Islet precursor cell (in vitro differentiated cells): Measurements from ENCODE around the gene BCAR3.

Experiments used
- DNase-seq: peaks from one replicate; pipeline ENCODE4 v3.0.0-alpha.2; 2018

Gene BCAR3

DNA sequence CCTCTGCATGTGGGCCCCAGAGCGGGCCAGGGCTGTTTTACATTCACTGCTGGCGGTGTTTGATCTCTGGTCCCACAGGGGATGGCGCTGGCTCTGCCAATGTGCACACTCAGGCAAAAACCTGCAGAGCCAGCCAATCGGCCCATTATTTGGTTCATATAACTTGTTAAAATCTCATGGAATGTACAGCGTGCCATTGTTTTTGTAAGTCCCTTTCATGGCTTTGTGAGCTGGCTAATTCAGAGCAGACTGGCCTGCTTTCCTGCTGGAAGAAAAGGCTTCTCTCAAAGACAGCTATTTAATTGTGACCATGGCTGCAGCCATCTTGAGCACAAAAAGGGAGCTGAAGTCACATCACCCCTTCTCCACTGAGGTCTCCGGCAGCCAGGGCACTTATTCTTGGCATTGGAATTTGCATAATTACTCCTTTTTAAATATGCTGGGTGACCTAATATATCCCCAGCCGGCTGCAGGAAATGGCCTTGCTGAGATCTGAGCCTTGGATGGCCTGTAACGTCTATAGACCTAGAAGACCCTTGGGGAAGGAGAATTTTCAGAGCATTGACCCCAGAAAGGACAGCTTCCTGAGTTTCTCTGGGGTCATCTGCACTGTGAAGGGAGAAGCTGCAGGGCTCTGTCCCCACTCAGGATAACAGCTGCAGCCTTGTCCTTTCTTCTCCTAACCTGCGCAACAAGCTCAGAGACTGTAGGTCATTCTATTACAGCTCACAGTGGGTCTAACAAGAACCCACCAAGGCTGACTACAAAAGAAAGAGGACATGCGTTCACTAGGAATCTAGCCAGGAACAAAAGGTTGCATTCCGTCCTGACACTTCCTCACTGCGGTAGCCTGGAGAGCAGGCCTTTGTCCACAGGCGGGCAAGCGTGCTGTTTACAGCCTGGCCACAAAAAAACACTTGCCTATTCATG is 45.8 kb downstream of the BCAR3 start:
- peak; percentile 60 for DNase-seq

DNA sequence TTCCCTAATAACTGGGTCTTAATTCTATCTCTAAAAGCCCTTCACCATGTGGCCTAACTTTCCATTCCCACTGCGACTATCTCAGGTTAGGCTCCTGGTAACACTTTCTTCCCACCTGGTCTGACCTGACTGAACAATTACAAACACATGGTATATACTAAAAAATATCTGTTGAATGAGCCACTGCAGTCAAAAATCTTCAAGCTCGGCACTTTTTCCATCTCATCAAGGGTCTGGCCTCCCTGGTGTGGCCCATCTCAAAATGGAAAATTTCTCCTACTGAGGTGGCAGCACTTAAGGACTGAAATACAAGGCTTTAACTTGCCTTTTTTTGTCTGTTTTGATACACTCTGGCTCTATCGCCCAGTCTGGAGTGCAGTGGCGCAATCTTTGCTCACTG is 48.3 kb downstream of the BCAR3 start:
- no peak for DNase-seq

DNA sequence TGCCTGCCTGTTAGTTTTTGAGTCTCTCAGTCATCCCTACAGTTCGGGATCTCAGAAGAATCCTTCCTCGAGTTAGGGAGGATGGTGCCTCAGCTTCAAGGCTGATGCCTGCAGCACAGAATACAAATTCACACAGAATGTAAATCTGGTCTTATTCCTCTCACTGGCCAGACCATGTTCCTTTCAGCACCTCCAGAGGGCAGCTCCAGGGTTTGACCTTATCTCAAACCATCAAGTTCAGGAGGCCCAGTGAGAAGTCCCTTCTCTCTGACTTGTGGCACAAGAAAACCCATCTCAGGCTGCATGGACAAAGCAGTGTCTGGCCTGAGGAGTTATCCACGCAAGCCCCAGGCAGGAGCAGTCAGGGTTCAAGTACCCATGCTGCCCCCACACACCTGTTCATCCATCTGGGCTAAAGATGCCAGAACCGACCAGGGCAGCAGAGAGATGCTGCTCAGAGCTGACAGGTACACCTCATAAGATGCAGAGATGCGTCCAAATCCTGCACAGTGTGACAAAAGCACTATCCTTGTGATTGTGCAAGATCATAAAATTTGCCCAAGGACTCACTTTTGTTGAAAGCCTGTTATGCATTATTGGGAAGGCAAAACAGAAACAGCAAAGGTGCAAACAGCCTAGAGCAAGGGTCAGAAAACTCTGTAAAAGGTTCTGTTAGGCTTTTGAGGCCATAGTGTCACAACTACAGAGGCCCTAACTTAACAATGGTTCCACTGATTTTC is 49.8 kb downstream of the BCAR3 start:
- no peak for DNase-seq

DNA sequence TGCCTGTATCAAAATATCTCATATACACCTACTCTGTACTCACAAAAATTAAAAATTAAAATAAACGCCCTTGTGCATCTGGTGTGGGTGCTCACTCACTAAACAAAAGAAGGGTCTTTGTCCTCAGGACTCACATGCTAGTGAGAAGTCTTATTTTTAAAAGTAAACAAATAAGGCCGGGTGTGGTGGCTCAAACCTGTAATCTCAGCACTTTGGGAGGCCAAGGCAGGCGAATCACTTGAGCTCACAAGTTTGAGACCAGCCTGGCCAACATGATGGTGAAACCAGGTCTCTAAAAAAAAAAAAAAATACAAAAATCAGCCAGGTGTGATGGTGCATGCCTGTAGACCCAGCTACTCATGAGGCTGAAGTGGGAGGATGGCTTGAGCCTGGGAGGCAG is 51.5 kb downstream of the BCAR3 start:
- DNase-seq: no peak

DNA sequence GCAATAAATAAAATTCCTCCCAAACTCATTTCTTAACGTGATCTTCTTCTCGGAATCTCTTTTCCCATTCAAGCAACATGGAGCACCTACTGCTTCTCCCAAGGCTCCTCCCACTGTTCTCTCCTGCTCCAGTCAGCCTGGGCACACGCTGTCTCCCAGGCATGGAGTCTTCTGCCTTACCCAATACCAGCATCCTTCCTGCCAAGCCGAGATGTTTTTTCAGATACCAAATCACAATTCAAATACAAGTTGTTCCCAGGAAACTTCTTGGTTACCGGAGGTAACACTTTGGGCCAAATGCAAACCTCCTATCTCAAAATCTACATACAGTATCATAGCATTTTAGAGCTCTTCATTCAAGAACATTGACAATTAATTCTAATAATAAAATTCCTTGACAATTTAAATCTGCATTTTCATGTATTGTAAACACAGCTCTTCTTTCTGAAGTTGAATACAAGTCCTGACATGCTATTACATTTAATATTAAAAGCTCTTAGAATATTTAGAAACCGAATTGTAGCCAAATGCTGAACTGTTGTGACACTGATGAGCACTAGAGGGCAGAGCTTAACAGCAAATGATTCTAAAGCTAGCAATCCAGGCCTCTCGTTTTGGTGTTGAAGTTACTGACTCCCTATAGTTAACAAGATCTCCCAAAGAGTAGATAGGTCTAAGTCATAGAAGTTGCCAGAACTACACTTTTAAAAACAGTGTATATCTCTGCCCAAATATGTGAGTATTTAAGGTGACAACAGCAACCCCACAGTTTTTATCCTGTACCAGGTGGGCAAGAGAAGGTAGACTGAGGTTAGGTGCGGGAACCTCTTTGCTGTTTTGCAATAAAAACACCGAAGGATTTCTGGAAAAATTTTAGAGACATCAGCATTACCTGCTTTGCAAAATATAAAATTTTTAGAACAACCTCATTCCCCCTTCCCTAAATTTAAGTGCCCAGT is 52.3 kb downstream of the BCAR3 start:
- DNase-seq: no peak

DNA sequence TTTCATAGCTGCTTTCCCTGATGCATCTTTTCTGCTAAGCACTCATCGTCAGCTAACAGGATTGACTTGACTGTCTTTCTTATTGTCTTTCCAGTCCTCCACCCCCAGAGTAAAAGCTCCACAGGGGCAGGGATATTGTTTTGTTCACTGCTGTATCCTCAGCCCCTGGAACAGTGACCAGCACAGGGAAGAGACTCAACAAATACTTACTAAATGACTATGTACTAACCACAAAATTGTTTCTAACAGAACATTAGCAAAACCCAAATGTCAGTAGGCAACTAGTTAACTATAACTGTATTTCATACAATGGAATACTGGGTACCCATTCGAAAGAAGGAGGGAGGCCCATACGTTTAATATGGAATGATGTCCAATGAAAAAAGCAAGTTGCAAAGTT is 53.0 kb downstream of the BCAR3 start:
- no peak for DNase-seq

DNA sequence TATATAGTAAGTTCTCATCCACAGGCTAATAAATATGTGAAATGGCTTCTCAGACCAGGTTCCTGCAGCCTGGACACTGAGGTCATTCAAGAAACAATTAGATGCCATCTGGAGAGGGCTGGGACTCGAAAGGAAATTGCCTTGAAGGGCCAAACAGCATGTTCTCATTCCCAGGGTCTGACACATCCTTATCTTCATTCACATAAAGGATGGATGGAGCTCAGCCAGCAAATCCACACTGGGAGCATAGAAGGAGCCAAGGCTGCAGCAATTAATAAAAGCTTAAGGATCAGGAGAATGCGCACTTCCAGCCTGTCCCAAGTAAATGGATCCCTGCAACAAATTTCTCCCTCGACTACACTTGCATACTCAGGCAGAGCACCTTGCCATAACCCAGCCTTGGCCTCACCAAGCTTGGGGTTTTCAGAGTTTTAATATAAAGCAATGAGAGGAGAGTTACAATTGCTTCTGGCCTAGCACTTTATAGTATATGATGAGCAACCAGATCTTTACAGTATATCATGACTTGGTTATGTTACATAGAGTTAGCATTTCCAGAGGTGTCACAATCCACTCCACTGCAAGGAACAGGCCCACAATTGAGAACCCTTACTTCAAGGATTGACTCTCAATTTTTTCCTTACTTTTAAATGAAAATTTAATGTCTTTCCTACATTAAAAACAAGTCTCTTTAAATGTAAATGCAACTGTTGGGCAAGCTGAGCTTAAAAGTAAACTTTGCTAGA is 55.9 kb downstream of the BCAR3 start:
- peak; percentile 91 for DNase-seq

DNA sequence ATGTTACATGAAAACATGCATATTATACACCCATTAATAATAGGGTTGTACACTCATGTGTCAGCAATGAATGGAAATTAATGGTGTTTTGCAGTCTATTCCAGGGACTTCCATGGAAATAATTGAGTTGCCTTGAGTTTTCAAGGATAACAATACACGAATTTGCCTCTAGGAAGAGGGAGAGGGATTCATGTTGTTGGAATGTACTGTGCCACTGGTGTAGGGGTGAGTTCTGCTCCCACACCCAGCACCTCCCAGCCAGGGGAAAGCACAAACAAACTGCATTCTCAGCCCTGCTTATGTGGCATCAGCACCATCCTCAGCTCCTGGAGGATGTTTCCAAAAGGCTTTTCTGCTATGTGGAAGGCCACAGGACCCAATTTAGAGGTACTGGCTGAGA is 57.8 kb downstream of the BCAR3 start:
- peak; percentile 78 for DNase-seq

DNA sequence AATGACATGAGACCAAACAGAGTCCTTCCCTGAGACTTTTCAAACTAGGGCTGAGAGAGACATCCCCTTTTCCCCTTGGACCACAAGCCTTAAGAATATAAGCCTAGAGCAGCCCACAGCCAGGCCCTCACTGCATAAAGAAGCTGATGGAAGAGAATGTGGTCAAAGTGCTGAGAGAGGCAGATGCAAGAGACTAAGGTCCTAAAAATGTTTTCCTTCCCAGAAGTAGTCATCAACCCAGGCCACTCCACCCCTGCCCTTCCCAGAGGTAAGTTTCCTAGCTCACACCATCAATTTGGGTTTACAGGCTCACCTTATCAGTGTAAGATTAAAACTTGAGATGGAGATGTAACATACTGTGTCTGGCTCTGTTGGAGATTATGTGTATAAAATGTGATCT is 58.2 kb downstream of the BCAR3 start:
- peak; percentile 55 for DNase-seq

DNA sequence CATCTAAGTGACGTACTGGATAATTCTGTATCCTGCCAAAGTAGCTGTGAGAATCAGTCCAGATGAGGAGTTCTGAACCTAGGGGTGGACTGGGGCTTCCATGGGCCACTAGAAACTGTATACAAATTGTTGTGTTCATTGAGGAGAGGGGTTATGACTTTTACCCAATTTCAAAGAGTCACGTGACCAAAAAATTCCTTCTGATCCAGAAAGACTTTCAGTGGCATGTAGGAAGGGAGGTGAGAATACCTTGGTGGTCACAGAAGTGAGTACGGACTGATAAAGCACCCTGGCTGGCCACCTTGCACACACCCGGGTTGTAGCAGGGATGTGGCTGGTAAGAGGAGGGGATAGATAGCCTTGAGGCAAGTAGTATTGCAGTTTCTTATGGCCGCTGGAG is 60.4 kb downstream of the BCAR3 start:
- no peak for DNase-seq

DNA sequence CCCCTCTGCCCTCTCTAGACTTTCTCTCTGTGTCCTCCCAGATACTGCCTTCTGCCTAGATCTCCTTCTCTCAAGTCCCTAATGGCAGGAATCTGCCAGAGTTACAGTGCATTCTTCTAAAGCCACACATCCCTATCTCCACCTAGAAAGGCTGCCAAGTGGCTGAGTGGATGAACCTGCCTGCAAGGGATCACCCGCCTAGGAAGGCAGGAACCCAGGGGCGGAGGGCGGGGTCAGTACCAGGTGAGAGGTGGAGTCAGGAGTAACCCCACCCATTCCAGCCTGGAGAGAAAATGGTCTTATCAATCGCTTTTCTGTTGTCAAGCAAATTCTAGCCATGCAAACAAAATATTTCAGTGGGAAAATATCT is 60.8 kb downstream of the BCAR3 start:
- peak; percentile 91 for DNase-seq

DNA sequence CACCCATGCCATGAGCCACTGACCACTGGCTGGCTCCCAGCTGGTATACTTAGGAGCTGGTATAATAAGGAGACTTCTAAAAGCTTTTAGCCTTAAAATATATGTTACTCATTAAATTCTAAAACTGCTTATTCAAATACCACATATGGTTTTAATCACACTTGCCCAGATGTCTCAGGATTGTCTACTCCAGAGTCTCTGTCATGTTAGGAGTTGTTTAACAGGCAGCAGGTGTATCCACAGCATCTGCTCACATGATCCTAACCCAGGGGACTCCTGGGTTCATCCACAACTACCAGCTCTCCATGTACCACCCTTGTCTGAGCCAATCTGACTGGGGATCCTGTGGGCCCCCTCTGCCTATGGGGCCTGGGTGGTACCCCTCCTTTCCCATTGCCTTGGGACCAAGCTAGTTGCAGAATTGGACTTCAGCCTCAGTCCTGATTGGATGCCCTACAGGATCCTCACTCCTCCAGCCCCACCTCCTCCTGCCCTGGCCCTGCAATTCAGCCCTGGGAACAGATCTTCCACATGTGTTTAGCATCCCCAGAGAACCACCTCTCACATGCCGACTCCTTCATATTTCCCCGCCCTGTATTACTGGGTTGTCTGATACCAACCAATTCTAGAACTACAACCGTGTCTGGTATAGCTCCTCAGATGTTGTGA is 61.3 kb downstream of the BCAR3 start:
- DNase-seq: no peak

DNA sequence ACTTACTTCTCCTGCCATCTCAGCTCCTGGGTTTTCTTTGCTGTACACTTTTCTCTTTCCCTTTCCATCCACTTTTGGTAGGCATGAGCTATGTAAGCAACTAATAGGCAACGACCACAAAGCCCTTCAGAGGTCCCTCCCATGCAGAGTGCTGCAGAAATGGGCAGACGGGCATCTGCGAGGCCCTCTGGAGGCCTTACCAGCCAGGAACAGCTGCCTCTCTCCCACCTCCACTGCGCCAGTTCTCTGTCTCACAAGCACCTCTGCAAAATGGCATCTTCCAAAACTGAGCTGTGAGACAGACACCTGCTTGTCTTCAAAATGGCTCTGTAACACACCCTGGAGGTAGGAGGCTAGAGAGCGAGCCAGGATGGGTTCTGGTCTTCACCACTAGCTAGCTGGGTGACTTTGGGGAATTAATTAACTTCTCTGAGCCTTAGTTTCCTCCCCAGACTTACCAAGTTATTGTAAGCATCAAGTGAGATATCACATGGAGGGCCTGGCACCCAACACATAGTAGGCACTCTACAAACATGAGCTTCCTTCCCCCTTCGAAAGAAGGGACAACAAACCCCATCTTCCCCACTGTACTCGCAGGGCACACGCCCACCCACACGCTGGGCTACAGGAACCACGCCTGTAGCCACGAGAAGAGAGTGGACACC is 62.0 kb downstream of the BCAR3 start:
- DNase-seq: no peak

DNA sequence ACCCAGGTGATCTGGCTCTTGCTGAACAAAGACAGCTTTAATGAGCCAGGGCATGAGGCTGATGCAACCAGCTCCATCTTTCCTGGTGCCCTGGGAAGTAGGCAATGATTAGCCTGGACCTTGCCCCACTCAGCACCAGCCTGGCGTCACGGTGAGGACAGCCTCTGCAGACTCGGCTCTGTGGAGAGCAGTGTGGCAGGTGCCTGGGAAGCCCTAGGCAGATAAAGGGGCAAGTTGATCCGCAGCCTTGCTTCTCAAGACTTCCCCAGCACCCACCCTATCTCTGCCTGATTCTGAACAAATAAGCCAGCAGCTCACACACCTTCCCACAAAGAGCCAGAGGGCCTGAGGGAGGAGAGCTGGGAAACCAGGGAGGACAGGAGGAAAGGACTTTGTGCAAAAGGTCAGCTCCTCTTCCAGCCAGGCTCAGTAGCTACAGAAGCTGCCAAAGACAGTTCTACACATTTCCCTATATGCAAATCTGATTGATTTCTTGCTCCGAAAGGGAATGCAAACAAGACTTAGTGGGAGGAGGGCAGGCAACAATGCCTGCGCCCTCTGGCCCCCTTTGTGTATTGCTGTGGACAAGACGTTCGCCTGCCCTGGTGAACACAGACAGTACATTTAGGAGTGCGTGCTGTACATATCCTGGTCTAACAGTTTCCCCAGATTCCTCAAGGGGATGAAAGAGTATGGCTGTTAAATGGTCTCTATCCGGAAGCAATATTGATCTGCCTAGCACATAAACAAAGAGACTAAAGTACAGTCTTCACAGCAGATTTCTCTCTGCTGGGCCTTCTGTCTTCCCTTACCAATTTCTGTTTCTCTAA is 63.8 kb downstream of the BCAR3 start:
- DNase-seq: no peak

DNA sequence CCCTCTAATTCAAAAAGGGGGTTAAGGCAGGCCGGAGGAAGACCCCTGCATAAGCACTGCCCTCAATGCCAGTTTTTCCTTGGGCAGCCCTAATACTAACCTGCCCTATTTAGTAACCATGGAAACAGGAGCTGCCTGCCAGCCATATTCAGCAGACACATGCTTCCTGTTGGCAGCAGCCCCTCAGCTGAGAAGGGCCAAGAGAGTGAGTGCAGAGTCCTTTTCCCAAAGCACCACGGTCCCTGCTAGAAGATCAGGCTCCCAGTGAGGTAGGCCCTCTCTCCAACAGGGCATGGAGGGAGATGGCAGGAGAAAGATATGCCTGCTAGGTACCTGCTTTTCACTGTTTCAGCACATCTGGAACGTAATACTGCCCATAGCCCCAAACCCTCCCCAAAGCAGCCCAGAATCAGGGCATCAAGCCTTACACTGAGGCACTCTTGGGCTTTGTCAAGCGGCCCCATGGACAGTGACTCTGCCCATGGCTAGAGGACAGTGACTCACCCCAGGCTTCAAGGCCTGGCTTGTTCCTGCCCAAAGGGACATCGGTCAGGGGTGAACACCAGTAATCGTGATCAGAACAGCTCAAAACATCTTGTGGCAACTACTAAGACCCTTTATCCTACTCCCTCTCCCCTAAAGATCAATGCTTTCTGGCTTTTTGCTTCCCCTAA is 64.5 kb downstream of the BCAR3 start:
- DNase-seq: no peak

DNA sequence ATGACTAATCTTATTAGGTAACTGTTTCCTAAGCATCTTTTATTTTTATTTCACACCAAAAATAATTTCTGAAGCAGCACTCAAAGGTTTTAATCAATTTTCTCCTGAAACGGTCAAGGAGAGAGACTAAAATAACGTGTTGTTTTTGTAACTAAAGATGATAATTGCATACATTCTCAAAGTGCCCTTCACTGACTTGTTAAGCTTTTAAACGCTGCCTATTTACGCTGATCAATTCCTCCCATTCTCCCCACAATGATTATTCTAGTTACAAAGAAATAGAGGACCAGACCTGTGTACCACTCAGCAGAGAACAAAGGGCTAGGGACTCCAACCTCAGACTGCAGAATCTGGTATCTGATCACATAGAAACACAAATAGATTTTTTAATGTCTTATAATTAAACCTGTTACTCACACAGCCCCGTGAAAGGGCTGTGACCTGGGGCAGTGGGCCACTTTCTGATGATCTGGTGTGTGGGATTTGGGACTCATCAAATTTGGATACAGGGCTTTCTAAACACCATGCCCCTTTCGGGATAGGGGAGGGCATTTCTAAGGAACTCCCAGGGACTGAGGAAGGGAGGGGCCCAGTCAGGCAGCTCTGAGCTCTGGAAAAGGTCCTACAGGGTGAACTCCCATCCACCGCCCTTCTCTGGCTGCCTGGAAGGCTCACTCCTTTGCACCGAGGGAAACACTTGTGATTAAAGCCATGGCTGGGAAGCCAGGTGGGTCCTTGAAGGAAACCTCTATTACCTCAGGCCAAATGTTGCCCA is 65.2 kb downstream of the BCAR3 start:
- DNase-seq: peak; percentile 90

DNA sequence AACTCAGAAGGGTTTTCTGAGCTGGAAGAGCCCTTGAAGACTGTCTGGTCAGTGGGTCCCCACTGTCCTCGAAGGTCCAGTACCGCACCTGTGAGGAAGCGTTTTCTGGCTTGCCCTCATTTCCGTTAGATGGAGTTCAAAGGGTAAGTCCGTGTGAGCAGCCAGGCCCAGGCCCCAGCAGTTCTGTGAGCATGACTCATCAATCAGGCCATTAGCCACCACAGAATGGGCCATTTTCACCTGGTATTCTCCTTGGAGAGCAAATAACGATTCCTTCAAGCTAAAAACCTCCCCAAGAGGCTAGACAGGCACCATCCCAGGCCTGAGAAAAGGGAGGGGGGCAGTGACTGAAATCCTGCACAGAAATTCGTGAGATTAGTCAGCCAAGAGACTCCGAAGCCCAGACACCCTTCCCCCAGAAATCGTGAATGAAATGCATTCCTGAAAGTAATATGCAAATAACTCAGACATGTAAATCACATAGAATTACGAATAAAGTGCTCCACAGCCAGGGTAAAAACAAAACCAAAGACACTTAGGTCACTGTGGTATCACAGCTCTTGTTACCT is 66.0 kb downstream of the BCAR3 start:
- peak; percentile 98 for DNase-seq

DNA sequence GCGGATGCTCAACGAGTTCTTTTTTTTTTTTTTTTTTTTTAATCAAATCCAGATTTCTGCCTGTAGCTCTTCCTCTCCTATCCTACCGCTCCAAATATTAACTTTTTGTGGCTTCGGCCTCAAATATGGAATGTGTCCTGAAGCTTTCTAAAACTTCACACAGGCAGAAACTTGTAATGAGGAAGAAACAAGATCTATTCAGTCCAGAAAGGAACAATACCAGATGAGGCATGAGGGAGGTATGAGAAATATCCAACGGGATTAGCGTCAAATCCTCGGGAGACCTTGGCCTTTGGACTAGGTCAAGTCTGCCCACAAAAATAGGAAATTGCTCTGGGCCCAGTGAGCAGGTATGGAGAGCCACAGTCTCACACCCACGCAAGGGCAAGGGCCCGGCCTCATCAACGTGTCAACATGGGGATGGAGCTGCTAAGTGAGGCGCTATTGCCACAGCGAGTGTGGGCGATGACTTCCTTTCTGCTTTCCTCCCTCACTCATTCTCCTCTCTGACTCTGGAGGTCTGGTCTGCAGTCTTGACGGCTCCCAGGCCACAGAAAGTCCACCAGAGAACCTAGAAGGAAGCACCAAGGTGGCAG is 66.6 kb downstream of the BCAR3 start:
- no peak for DNase-seq
